Loucy (cell line): Measurements from ENCODE around the gene IL36B.

Experiments used
- H2AFZ ChIP-seq: fragments of 200-600 bp; sonication (generic); 2 replicates; pipeline ENCODE4 v1.6.0; 2016; ENCODE audit warnings: antibody characterized with exemption, mild to moderate bottlenecking, low read length, moderate library complexity
- H3F3A ChIP-seq: fragments of 200-600 bp; 2 replicates; pipeline ENCODE4 v1.6.0; 2016; ENCODE audit warnings: antibody characterized with exemption, low read depth, mild to moderate bottlenecking
- H3K27me3 ChIP-seq: fragments of 200-600 bp; sonication (generic); 2 replicates; pipeline ENCODE4 v1.6.1; 2014; ENCODE audit warnings: low read length, mild to moderate bottlenecking; ENCODE audit not compliant: insufficient read depth, poor library complexity, severe bottlenecking
- H3K36me3 ChIP-seq: fragments of 200-600 bp; sonication (generic); 2 replicates; pipeline ENCODE4 v1.6.1; 2016; ENCODE audit warnings: low read length; ENCODE audit not compliant: insufficient read depth
- H3K4me1 ChIP-seq: fragments of 200-600 bp; sonication (generic); 2 replicates; pipeline ENCODE4 v1.5.1; 2014; ENCODE audit warnings: low read length, mild to moderate bottlenecking; ENCODE audit not compliant: insufficient read depth, poor library complexity, severe bottlenecking
- H3K4me2 ChIP-seq: fragments of 200-600 bp; sonication (generic); 2 replicates; pipeline ENCODE4 v1.6.0; 2014; ENCODE audit warnings: antibody characterized with exemption, low read length, low read depth, mild to moderate bottlenecking; ENCODE audit not compliant: poor library complexity, severe bottlenecking
- H3K4me3 ChIP-seq: fragments of 200-600 bp; sonication (generic); 2 replicates; pipeline ENCODE4 v1.5.1; 2014; ENCODE audit warnings: low read length, mild to moderate bottlenecking, mixed read lengths; ENCODE audit not compliant: poor library complexity, severe bottlenecking
- H3K79me2 ChIP-seq: fragments of 200-600 bp; sonication (generic); 2 replicates; pipeline ENCODE4 v1.6.1; 2014; ENCODE audit warnings: low read length; ENCODE audit not compliant: insufficient read depth
- H3K9ac ChIP-seq: fragments of 200-600 bp; sonication (generic); 2 replicates; pipeline ENCODE4 v1.6.0; 2014; ENCODE audit warnings: mild to moderate bottlenecking, low read depth, low read length, moderate library complexity; ENCODE audit not compliant: poor library complexity, severe bottlenecking
- H3K9me2 ChIP-seq: fragments of 200-600 bp; sonication (generic); replicated peaks from 2 replicates; pipeline ENCODE4 v1.6.1; 2016; ENCODE audit warnings: low read depth, low read length, mixed read lengths
- H3K9me3 ChIP-seq: fragments of 200-600 bp; sonication (generic); 2 replicates; pipeline ENCODE4 v1.6.1; 2014; ENCODE audit warnings: mild to moderate bottlenecking, antibody characterized with exemption, low read length, low read depth; ENCODE audit not compliant: insufficient read depth
- H4K20me1 ChIP-seq: fragments of 200-600 bp; sonication (generic); 2 replicates; pipeline ENCODE4 v1.6.0; 2014; ENCODE audit warnings: antibody characterized with exemption, low read length, mild to moderate bottlenecking; ENCODE audit not compliant: insufficient read depth, poor library complexity, severe bottlenecking
- EZH2phosphoT487 ChIP-seq: fragments of 200-600 bp; IDR thresholded peaks from 2 replicates; pipeline ENCODE4 v1.6.1; 2018; ENCODE audit warnings: antibody characterized with exemption, mild to moderate bottlenecking, moderate library complexity, borderline replicate concordance
- TF ChIP-seq, protein P1 (sequence below): fragments of 200-600 bp; sonication (generic); conservative IDR thresholded peaks from 2 replicates; pipeline ENCODE4 v1.5.1; 2014; ENCODE audit warnings: mild to moderate bottlenecking, antibody characterized with exemption, low read length

The IL36B gene

DNA sequence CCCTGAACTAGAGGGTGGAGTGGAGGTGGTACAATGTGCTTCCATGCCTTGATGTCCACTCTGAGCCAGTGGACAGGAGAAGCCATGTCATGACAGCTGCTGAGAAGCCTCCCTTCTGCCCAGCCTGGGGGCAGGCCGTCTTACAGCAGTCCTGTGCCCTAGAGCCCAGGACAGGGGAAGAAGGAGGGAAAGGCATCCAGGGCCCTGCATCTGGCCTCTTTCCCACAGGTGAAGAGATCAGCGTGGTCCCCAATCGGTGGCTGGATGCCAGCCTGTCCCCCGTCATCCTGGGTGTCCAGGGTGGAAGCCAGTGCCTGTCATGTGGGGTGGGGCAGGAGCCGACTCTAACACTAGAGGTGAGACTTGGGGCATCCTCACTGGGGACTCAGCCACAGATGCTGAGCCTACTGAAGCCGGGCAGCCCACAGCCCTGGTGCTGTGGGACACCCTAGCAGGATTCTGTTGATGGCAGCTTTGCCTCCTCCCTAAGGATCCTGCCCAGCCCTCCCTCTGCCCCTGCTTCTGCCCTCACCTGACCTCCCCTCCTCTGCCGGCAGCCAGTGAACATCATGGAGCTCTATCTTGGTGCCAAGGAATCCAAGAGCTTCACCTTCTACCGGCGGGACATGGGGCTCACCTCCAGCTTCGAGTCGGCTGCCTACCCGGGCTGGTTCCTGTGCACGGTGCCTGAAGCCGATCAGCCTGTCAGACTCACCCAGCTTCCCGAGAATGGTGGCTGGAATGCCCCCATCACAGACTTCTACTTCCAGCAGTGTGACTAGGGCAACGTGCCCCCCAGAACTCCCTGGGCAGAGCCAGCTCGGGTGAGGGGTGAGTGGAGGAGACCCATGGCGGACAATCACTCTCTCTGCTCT is 9.5 kb upstream of the IL36B start:
- Histone ChIP-seq H3K36me3 (no peaks in the 10 kb centered on the region), H2AFZ (no peak overlapping the region), H3F3A (no peaks in the 10 kb centered on the region), H3K9me3 (no peaks in the 10 kb centered on the region), H3K9ac (no peak overlapping the region), H3K27me3 (no peaks in the 10 kb centered on the region), H3K4me1 (no peaks in the 10 kb centered on the region), H3K4me3 (no peak overlapping the region), H3K4me2 (no peak overlapping the region), H3K9me2 (no peaks in the 10 kb centered on the region), H3K79me2 (no peaks in the 10 kb centered on the region), H4K20me1 (no peaks in the 10 kb centered on the region)
- no peak for TF ChIP-seq EZH2phosphoT487
- TF ChIP-seq, protein P1, sequence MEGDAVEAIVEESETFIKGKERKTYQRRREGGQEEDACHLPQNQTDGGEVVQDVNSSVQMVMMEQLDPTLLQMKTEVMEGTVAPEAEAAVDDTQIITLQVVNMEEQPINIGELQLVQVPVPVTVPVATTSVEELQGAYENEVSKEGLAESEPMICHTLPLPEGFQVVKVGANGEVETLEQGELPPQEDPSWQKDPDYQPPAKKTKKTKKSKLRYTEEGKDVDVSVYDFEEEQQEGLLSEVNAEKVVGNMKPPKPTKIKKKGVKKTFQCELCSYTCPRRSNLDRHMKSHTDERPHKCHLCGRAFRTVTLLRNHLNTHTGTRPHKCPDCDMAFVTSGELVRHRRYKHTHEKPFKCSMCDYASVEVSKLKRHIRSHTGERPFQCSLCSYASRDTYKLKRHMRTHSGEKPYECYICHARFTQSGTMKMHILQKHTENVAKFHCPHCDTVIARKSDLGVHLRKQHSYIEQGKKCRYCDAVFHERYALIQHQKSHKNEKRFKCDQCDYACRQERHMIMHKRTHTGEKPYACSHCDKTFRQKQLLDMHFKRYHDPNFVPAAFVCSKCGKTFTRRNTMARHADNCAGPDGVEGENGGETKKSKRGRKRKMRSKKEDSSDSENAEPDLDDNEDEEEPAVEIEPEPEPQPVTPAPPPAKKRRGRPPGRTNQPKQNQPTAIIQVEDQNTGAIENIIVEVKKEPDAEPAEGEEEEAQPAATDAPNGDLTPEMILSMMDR = no peak

DNA sequence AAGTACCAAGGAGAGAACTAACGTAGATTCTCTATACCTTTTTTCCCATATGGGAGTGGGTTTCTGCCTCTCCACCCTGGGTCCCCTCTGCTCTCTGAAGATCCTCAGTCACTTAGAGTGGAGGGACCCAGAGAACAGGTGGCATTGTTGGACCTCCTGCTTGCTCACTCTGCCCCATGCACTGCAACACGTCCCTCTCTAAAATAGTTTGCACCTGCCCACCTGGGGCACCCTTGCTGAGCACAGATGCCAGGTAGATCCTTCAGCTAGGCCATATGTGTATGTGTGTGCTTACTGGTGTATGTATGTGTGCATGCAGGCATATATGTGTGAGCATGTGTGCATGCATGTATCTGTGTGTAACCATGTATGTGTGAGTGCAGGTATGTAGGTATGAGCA is 8.6 kb upstream of the IL36B start:
- no peaks in the 10 kb centered on the region for H4K20me1 ChIP-seq
- no peak overlapping the region for H3K4me3 ChIP-seq
- no peaks in the 10 kb centered on the region for H3K79me2 ChIP-seq
- H2AFZ ChIP-seq = no peak overlapping the region
- TF ChIP-seq EZH2phosphoT487 = no peak
- TF ChIP-seq, protein P1 = no peak
- no peak overlapping the region for H3K9ac ChIP-seq
- no peaks in the 10 kb centered on the region for H3K9me3 ChIP-seq
- no peaks in the 10 kb centered on the region for H3K27me3 ChIP-seq
- H3K36me3 ChIP-seq = no peaks in the 10 kb centered on the region
- no peaks in the 10 kb centered on the region for H3K4me1 ChIP-seq
- no peaks in the 10 kb centered on the region for H3F3A ChIP-seq
- no peak overlapping the region for H3K4me2 ChIP-seq
- no peaks in the 10 kb centered on the region for H3K9me2 ChIP-seq

DNA sequence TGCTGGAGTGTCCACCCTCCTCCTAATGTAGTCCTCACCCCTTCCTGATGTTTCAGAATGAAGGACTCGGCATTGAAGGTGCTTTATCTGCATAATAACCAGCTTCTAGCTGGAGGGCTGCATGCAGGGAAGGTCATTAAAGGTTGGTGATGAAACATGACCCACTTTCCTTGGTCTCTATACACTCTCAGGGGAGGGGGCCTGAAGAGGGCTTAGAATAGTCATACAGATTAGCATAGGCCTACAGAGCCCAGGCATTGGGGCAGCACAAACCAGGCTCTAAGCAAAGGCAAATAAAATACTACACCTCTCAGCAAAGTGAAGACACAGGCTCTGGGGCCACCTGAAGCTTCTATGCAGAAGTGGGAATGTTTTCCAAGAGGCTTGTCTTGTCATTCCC is 8.1 kb upstream of the IL36B start:
- H3K4me2 ChIP-seq = no peak overlapping the region
- no peaks in the 10 kb centered on the region for H3K9me3 ChIP-seq
- no peak overlapping the region for H3K4me3 ChIP-seq
- no peaks in the 10 kb centered on the region for H3K79me2 ChIP-seq
- H3F3A ChIP-seq = no peaks in the 10 kb centered on the region
- H4K20me1 ChIP-seq = no peaks in the 10 kb centered on the region
- H2AFZ ChIP-seq = no peak overlapping the region
- TF ChIP-seq, protein P1 = no peak
- TF ChIP-seq EZH2phosphoT487 = no peak
- no peaks in the 10 kb centered on the region for H3K9me2 ChIP-seq
- H3K36me3 ChIP-seq = no peaks in the 10 kb centered on the region
- H3K4me1 ChIP-seq = no peaks in the 10 kb centered on the region
- H3K27me3 ChIP-seq = no peaks in the 10 kb centered on the region
- no peak overlapping the region for H3K9ac ChIP-seq
